OCI-LY3 (cell line): ENCODE results near the gene HLA-DMB.

ENCODE experiments used
- CTCF ChIP-seq: fragments of 200-600, 300-600 bp; sonication (generic); IDR thresholded peaks from 2 replicates; pipeline ENCODE4 v1.5.1; 2014; ENCODE audit warnings: antibody characterized with exemption, low read length, low read depth
- EZH2phosphoT487 ChIP-seq: fragments of 200-600 bp; shearing (Covaris generic); IDR thresholded peaks from 2 replicates; pipeline ENCODE4 v1.6.1; 2018; ENCODE audit warnings: antibody characterized with exemption, mixed run types, low read depth

GRCh38 chr6:32932132-32932868, 8.5 kb downstream of the HLA-DMB start:
- TF ChIP-seq CTCF (no peak), EZH2phosphoT487 (no peak)
